NCI-H1105 treated with DMSO at 0.1 percent for 48 hours (cell line): ENCODE results near the gene TBCE.
A peak's percentile ranks its signal among the peaks of the same experiment; 100 is the strongest.

Source experiments
- DNase-seq: peaks from one replicate; lab custom pipeline; 2025; lab: John Stamatoyannopoulos, UW

TBCE gene, protein sequence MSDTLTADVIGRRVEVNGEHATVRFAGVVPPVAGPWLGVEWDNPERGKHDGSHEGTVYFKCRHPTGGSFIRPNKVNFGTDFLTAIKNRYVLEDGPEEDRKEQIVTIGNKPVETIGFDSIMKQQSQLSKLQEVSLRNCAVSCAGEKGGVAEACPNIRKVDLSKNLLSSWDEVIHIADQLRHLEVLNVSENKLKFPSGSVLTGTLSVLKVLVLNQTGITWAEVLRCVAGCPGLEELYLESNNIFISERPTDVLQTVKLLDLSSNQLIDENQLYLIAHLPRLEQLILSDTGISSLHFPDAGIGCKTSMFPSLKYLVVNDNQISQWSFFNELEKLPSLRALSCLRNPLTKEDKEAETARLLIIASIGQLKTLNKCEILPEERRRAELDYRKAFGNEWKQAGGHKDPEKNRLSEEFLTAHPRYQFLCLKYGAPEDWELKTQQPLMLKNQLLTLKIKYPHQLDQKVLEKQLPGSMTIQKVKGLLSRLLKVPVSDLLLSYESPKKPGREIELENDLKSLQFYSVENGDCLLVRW

DNA sequence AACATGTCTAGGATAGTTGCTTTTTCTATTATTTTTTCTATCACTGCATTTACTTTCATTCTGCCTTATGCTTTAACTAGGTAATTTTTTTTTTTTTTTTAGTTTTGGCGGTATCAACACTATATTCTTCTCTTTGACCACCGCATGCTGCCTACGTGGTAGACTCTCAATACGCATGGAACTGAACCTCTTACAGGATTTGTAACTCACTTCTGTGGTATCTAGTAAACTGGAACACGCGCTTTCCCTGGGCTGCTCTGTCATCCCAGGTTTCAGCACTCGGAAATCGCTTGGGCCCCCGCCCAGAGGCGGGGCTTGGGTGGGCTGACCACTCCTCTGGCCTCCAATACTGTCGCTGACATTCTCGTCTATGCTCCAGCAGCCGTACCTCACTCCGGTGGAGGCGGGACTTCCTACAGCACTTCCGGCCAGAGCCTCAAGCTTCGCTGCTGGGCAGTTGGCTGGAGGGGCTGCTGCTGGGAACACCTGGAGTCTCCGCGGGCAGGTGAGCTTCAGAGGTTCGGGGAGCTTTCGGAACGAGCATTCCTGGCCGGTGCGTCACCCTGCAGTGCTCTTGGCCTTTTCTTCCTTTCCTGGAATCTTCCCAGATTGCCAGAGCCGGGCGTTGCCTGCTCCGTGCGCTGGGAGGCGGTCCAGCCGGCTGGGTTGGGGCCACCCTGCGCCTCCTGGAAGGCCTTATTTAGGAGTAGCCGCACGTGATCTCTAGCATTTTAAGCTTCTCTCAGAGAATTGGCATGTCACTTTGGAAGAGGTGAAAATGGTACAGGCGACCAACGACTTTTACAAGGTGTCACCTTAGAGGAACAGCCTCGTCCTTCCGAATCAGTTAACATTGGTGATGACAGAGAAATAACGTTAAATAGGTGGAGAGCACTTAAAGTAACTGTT, at the start of gene TBCE:
TBCE (plus strand) TSS at position 428 of the 909 bp plus-strand sequence. CDS start 12,623 bp downstream, outside the sequence.
- peak; percentile 89 for DNase-seq

DNA sequence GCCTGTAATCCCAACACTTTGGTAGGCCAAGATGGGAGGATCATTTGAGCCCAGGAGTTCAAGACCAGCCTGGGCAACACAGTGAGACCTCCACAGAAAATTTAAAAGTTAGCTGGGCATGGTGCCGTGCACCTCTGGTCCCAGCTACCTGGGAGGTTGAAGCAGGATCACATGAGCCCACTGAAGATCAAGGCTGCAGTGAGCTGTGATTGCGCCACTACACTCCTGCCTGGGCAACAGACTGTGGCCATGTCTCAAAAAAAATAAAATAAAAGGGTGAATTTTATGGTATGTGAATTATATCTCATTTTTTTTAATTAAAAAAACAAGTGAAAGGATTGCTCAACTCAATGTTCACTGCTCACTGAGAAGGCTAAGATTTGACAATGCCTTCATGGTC, 48.0 kb upstream of the TBCE start:
- no peak for DNase-seq

DNA sequence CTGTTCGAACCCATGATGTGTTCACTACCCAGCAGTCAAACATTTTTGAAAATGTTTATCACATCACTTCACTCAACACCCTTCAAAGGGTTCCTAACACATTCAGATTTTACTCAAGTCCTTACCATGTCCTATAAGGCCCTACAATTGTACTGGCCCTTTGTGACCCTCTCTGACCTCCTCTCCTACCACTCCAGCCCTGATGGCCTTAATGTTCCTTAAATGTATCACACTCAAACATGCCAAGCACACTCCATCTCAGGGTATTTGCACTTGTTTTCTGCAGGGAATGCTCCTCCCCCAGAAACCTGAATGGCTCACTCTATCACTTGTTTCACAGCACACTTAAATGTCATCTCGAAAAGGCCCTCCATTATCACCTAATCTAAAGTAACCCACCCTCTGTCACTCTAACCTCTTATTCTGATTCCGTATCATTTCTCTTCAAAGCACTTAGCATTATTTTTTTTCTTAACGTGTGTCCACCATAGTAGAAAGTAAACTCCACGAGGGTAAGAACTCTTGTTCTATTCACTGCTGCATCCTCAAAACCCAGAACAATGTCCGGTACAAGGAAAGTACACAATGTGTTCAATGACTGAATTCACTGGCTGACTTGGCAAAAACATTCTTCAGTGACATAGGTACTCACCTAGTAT, 46.6 kb upstream of the TBCE start:
- no peak for DNase-seq

DNA sequence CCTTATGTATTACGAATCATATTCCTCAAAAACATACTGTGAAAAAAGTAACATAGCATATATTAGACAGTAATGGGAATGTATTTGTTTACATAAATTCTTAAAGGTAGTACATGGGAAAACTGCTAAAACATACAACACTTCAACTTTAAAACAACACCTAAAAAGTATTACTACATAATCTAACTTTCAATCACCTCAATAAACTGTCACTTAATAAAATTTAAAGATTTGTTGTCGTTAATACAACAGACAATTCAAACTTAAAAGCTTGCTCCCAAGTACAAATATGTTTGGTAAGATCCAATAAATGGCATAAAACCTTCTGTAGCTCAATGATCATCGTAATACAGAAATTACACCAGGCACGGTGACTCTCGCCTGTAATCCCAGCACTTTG, 42.9 kb upstream of the TBCE start:
- no peak for DNase-seq

DNA sequence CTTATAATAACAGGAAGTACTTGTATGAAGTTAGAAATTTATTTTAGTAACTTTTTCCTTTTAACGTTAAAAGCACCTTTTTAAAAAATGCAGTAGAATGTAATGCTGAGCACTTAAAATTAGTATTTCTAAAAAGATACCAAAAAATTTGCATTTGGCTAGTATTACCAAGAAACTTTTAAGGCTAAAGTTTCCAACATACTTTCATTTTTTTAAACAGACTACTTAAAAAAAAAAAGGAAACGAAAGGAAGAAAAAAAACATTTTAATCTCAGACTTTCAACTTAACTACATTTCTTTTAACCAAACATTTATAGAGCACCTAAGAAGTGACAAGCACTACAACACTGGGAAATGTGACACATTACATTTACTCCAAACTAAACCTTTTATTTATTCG, 42.1 kb upstream of the TBCE start:
- DNase-seq, result no peak

DNA sequence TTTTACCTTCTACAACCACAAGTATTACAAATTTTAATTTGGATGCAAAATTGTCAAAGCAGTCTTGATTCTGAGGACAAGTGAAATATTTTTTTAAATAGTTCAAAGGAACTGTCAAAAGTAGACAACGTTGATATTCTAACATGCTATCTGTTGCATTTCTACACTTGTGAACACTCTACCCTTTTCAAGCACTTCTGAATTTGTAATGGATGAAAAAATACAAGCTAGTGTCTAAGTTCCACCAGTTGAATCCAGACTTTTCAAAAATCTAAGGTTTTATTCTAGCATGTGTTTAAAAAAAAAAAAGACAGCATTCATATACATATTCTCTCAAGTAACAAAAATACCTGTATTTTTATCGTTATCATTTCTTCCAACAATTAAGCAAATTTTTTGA, 41.4 kb upstream of the TBCE start:
- DNase-seq, result no peak

DNA sequence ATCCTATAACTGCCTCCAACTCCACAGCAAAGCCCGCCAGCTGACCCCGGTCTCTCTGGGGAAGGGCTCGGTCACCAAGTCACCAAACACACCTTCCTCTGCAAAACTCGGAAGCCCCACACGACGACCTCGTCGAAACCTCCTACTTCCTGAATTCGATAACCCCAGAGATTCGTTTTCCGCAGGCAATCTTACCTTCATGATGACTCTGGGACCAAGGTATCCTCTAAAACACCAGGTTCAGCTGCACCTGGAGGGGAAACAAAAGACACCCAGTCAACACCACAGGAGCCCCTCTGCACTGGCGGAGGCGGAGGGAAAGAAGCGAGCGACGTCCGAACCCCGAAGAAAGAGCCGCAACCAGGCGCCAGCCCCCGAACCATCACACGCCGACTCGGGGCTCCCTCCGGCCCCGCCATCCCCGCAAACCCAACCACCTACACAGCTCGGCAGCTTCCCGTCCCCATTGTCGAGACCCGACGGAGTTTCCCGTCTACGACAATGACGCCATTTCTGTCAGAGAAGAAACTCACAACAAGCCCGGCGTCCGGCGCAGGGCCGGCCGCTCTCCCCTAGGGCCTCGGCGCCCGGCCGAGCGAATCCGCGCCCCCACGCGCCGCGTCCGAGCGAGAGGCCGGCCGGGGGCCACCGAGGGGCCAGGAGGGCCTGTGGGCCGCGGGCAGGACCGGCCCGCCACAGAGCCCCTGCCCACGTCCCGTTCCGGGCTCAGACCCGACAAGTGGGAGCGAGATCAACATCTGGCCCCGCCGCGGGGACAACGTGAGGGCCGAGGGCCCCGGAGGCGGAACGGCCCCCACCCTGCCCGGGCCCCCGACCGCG, 40.3 kb upstream of the TBCE start:
- DNase-seq, result peak; percentile 78

DNA sequence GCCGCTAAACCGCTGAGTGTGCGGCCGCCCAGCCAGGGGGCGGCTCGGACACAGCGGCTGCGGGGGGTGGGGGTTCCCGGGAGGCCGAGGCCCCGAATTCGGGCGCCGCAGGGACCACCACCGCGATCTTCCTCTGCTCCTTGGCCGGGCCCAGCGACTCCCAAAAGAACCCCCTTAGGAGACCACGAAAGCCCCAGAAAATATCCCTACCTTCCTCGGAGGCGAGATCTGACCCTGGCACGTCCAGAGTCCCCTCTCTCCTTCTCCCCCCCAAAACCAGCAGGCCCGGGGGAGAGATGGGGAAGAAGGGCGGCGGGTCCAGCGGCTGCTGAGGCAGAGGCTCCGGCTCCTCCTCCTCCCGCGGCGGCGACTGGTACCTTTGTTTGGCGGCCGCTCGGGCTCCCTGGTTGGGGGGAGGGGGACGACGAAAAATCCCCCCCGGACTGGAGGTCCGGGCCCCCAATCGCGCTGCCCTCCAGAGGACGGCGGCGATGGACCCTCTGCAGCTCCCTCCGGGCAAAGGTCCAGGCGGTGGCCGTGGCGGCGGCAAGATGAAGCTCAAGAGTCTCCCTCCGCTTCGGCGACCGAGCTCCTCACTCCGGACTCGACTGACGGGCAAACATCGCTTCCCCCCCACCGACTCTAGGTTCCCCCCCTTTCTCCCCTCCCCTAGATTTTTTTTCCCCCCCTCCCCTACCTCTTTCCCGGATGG, 39.5 kb upstream of the TBCE start, which contains the start of gene ARID4B:
ARID4B (minus strand) TSS at position 621 of the 712 bp plus-strand sequence. CDS start 1,260 bp downstream, outside the sequence.
- no peak for DNase-seq

DNA sequence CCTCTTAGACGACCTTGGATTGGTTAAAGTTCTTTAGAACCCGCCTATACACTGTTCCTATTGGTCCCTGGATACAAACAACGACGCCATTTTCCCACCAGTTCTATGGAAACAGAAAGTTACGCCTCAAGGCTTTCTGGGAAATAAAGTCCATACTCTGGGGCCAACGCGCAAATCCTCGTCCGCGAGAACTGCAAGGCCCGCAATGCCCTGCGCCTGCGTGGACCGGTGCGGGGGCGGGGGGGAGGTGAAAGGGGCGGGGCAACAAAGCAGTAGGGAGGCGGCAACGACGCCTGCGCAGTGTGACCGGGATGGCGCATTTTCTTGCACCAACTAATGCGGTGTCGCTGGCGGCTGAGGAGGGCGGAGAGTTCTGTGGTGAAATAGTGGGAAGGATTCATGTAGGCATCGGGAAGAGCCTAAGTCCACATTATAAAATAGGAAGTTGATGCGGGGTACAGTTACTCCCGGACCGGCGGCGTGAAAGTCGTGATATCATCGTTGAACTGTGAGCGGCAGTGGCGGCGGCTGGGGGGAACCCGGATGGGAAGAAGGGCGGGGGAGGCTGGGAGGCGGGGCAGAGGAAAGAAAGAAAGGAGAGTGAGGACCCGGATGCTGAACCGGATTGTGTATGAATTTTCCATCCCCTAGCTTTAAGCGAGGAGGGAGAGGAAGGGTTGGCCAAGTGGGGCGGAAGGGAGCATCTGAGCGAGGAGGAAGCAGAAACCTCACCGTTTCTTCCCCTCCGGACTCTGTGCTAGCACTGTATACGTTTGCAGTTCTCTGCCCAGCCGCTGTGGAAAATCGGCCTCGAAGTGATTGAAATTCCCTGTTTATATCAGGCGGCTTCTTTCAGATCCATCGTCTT, 38.7 kb upstream of the TBCE start, which contains the start of gene GGPS1:
GGPS1 (plus strand) TSS at position 300 of the 868 bp plus-strand sequence. CDS start 6,695 bp downstream, outside the sequence.
- peak; percentile 97 for DNase-seq

DNA sequence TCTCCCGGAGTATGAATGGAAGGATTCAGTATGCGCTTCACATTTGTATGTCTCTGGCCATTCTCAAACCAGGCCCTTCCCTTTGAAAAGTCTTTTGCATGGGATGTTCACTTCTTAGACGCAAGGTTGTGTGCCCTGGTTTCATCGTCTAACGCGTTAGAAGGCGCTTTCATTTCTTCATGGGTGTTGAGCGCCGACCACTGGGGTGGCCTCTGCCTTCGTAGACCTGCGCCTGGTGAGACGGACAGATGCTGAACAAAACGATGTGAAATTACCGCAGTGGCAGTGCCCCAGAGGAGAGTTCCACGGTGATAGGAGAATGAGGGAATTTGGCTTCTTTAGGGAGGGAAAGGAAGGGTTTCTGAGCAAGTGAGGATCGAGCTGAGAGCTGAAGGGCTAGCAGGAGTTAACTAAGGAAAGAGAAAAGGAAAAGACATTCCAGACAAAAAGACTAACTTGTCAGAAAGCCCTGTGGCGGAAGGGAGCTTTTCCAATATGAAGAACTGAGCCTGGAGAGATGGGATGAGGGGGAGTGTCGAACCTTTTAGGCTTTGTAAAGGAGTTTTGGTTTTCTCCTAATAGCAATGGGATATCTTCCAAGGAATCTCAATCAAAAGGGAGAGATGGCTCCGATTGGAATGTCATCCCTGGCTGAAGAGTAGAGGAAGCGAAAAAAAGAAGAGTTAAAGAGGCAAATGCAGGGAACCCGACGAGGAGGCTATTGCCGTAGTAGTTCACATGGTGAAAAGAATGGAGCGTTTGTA, 37.9 kb upstream of the TBCE start:
- peak; percentile 19 for DNase-seq

DNA sequence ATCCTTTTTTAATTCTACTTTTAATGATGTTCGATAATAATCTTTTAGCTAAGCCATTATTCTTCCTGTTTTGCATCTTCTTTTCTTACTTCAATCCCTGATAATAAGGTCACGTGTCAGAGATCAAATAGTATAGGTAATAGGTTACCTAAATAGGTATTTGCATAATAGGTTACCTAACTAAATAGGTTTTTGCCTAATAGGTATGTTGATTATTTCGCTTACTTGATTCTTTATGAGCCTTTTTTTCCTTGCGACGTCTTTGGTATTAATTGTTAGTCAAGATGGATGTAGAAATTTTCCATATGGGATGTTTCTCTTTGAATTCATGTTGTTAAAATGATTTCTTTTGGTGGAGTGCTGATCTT, 36.3 kb upstream of the TBCE start:
- DNase-seq, result no peak

DNA sequence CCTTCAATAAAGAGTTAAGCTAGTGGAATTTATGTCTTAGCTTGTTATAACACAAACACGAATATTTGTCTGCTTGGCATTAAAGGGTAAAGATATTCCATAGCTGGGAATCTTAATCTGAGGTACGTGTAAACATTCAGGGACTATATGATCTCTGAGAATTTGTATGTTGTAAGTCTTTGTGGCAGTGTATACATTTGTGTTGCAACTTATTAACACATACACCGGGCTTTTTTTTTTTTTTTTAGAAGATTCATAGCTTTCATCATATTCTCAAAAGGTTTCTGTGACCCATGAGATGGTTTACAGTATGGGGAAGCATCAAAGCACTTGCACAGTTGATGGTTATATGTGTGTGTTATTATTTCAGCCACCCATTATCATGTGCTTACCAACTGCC, 35.8 kb upstream of the TBCE start:
- no peak for DNase-seq

DNA sequence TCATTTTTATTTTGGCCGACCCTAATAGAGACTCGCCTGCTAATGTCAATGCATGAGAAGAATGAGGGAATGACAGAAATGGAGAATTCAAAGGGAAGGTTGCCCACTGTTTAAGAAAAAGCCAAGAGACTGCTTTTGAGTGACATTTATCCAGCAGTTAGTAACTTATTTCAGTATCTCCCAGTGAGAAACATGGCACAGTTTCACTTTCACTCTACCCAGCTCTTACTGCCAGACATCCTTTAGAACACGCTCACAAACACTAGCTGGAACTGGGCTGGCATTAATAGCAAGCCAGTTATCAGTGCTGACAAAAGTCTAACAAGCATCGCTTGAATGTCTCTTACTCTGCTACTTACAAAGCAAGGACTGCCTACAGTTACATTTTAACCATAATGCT, 30.3 kb upstream of the TBCE start:
- no peak for DNase-seq

DNA sequence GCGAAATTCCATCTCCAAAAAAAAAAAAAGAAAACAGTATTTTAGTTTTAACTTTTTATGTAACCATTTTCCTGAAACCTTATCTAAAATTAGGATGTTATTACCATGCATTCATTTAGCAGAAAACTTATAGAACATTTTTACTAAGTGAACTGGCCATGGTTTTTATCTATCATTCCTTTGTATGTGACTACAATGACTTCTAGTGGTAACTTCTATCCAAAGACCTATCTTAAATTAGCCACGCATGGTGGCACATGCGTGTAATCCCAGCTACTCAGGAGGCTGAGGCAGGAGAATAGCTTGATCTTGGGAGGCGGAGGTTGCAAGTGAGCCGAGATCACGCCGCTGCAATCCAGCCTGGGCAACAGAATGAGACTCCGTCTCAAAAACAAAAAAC, 27.5 kb upstream of the TBCE start:
- DNase-seq, result no peak

DNA sequence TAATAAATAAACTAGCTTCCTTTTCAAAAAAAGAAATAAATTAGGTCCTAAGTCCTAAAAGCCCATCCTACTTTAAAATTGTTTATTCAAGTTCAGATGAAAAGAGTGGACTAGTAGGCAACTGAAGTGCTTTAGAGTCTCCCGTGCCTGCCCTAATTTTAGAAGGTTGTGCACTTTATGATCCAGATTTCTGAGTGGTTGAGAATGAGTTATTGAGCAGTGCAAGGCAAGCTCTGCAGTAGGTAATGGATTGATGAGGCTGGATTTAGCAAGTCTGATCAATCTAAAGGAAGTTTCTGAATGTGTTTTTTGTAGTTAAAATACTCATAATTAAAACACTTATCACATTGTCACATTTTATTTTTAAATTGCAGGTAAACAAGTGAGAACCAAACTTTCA, 25.9 kb upstream of the TBCE start:
- no peak for DNase-seq

DNA sequence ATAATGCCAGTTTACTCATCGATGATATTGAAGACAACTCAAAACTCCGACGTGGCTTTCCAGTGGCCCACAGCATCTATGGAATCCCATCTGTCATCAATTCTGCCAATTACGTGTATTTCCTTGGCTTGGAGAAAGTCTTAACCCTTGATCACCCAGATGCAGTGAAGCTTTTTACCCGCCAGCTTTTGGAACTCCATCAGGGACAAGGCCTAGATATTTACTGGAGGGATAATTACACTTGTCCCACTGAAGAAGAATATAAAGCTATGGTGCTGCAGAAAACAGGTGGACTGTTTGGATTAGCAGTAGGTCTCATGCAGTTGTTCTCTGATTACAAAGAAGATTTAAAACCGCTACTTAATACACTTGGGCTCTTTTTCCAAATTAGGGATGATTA, 25.2 kb upstream of the TBCE start:
- DNase-seq, result no peak

DNA sequence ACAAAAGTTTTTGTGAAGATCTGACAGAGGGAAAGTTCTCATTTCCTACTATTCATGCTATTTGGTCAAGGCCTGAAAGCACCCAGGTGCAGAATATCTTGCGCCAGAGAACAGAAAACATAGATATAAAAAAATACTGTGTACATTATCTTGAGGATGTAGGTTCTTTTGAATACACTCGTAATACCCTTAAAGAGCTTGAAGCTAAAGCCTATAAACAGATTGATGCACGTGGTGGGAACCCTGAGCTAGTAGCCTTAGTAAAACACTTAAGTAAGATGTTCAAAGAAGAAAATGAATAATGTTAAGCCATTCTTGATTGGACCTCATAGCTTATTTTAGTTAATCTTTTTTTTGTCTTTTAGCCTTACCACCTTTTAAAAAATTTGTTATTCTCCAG, 24.8 kb upstream of the TBCE start:
- DNase-seq, result no peak

DNA sequence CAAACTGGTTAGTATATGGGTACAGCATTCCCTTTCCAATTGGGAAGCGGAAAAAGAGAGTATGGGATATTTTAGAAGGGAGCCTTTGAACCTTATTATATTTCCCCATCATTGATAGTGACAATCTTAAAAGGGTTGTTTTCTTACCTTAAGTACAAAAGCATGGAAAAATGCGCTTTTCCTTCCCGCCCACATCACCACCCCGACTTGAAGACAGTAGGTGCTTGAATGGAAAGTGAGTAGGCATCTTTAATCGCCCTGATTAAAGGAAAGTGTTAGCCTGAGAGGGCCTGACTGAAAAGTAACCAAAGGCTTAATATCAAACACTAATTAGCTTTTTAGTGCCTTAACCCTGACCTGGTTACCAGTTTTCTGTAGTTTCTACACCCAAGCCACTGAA, 23.5 kb upstream of the TBCE start:
- no peak for DNase-seq

DNA sequence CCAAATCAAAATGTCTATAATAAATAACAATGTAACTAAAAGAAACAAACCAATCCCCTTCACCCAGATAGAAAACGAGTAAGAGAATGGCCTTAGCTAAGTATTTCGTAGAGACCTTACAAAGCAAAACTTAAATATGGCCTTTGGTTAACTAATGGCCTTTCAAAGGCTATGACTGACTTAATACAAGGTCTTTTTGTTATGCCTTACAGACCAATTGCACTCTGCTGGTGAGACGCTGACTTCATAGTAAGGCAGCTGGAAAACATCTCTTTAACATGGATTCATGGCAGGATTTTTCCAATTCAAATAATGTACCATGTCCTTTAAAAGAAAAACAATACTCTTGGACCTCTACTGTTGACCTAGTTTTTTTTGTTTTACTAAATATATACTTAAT, 15.8 kb upstream of the TBCE start:
- no peak for DNase-seq
